Smooth muscle cell (in vitro differentiated cells): ENCODE results near the gene KTN1. TPM values are rescaled to one million over a fixed set of nuclear protein-coding genes. Genes with fewer than 3 reads are reported as not detected.

Source experiments
- DNase-seq: peaks from one replicate; lab custom pipeline; 2025; ENCODE audit not compliant: unreplicated experiment; lab: John Stamatoyannopoulos, UW
- H2AFZ ChIP-seq: fragments of 200-600 bp; sonication (generic); 2 replicates; pipeline ENCODE4 v1.6.0; 2016; ENCODE audit warnings: antibody characterized with exemption, low read depth, mild to moderate bottlenecking
- H3F3A ChIP-seq: fragments of 200-600 bp; sonication (generic); 2 replicates; pipeline ENCODE4 v1.6.0; 2017; ENCODE audit warnings: antibody characterized with exemption, low read depth
- H3K27ac ChIP-seq: fragments of 200-600 bp; sonication (generic); 2 replicates; pipeline ENCODE4 v1.5.1; 2016; ENCODE audit warnings: low read depth, mild to moderate bottlenecking
- H3K27me3 ChIP-seq: fragments of 200-600 bp; sonication (generic); 2 replicates; pipeline ENCODE4 v1.6.1; 2016; ENCODE audit warnings: low read depth, mild to moderate bottlenecking
- H3K36me3 ChIP-seq: fragments of 200-600 bp; sonication (generic); 2 replicates; pipeline ENCODE4 v1.5.1; 2016; ENCODE audit warnings: low read depth
- H3K4me1 ChIP-seq: fragments of 200-600 bp; sonication (generic); 2 replicates; pipeline ENCODE4 v1.5.1; 2016; ENCODE audit warnings: low read depth
- H3K4me2 ChIP-seq: fragments of 200-600 bp; sonication (generic); 2 replicates; pipeline ENCODE4 v1.6.0; 2016; ENCODE audit warnings: mild to moderate bottlenecking
- H3K4me3 ChIP-seq: fragments of 200-600 bp; sonication (generic); 2 replicates; pipeline ENCODE4 v1.5.1; 2016; ENCODE audit warnings: mild to moderate bottlenecking
- H3K79me2 ChIP-seq: fragments of 200-600 bp; sonication (generic); 2 replicates; pipeline ENCODE4 v1.6.0; 2016; ENCODE audit warnings: low read depth, mild to moderate bottlenecking
- H3K9ac ChIP-seq: fragments of 200-600 bp; sonication (generic); 2 replicates; pipeline ENCODE4 v1.6.0; 2016; ENCODE audit warnings: low read depth
- H3K9me3 ChIP-seq: fragments of 200-600 bp; sonication (generic); replicated peaks from 2 replicates; pipeline ENCODE4 v1.5.1; 2016; ENCODE audit warnings: low read depth
- H4K20me1 ChIP-seq: fragments of 200-600 bp; sonication (generic); 2 replicates; pipeline ENCODE4 v1.6.0; 2016; ENCODE audit warnings: low read depth
- WGBS: methylation state at CpG from one replicate; pipeline ENCODE4 v1.1.7; 2016; ENCODE audit warnings: low lambda C conversion rate; 5-methylcytosine and 5-hydroxymethylcytosine counted together
- polyA plus RNA-seq: library from polyadenylated mRNA; unstranded; fragments of >200 nt; fragmentation: Nextera tagmentation; extraction: Ambion mirVana; gene quantifications from 2 replicates; pipeline ENCODE4 v1.2.1, GENCODE V29; 2016
- total RNA-seq: library from RNA; depleted of rRNA; stranded (reverse); fragments of >200 nt; gene quantifications from 2 replicates; pipeline ENCODE4 v1.2.3, GENCODE V29; 2014
- TF ChIP-seq, protein P1 (sequence below): fragments of 200-600 bp; sonication (generic); IDR thresholded peaks from 2 replicates; pipeline ENCODE4 v1.5.1; 2017; ENCODE audit warnings: borderline replicate concordance, mild to moderate bottlenecking, antibody characterized with exemption; ENCODE audit not compliant: insufficient read depth, poor library complexity, severe bottlenecking

The KTN1 gene
- total and polyA plus RNA-seq, 2 experiments from 2014 or later = 84.8 to 119 TPM

DNA sequence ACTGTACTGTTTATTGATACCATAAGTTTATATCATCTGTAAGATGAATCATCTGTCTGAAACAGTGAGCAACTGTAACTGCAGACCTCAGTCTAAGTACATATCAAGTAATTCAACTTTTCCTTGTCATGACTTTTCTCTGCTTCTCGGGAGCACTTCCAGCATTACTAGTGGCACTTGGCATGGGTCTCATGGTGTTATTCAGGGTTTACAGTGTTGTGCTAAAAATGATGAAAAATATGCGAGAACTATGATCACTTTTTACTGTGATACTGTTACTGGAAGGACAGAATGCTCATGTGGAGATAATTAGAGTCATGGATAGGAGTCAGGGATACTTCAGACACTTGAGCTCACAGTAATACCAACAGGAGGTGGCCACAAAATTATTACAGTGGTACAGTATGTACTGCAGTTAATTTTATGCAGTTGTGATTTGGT lies 8.3 kb downstream of the KTN1 start:
- Histone ChIP-seq H2AFZ (no peak overlapping the region), H3F3A (no peaks in the 10 kb centered on the region), H3K79me2 (peaks cover 99% of the 10 kb centered on the region), H3K4me1 (peaks cover 28% of the 10 kb centered on the region), H3K4me2 (peak overlapping the region; percentile 38), H3K9me3 (no peaks in the 10 kb centered on the region), H3K4me3 (no peak overlapping the region), H3K27ac (peak overlapping the region; percentile 69), H3K36me3 (no peaks in the 10 kb centered on the region), H4K20me1 (peaks cover 100% of the 10 kb centered on the region), H3K27me3 (no peaks in the 10 kb centered on the region), H3K9ac (no peak overlapping the region)
- TF ChIP-seq, protein P1, sequence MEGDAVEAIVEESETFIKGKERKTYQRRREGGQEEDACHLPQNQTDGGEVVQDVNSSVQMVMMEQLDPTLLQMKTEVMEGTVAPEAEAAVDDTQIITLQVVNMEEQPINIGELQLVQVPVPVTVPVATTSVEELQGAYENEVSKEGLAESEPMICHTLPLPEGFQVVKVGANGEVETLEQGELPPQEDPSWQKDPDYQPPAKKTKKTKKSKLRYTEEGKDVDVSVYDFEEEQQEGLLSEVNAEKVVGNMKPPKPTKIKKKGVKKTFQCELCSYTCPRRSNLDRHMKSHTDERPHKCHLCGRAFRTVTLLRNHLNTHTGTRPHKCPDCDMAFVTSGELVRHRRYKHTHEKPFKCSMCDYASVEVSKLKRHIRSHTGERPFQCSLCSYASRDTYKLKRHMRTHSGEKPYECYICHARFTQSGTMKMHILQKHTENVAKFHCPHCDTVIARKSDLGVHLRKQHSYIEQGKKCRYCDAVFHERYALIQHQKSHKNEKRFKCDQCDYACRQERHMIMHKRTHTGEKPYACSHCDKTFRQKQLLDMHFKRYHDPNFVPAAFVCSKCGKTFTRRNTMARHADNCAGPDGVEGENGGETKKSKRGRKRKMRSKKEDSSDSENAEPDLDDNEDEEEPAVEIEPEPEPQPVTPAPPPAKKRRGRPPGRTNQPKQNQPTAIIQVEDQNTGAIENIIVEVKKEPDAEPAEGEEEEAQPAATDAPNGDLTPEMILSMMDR = no peak
- 52% methylated on average over 2 of the region's 2 CpGs for WGBS
- DNase-seq = no peak

DNA sequence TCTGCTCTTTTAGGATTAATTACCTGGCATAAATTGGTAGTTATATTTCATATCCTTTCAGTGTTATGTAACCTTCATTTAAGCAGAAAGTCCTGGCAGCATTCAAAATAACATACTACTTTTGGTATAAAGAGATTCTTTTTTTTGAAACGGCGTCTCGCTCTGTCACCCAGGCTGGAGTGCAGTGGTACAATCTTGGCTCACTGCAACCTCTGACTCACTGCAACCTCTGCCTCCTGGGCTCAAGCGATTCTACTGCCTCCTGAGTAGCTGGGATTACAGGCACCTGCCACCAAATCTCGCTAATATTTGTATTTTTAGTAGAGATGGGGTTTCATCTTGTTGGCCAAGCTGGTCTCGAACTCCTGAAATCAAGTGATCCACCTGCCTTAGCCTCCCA lies 9.2 kb downstream of the KTN1 start:
- H3K4me3 ChIP-seq = no peak overlapping the region
- no peaks in the 10 kb centered on the region for H3K9me3 ChIP-seq
- no peak overlapping the region for H3K9ac ChIP-seq
- peaks cover 100% of the 10 kb centered on the region for H3K79me2 ChIP-seq
- peak overlapping the region; percentile 38 for H3K4me2 ChIP-seq
- 78% methylated on average over 6 of the region's 6 CpGs for WGBS
- TF ChIP-seq, protein P1 = no peak
- DNase-seq = no peak
- no peaks in the 10 kb centered on the region for H3F3A ChIP-seq
- no peak overlapping the region for H2AFZ ChIP-seq
- peaks cover 100% of the 10 kb centered on the region for H4K20me1 ChIP-seq
- no peaks in the 10 kb centered on the region for H3K36me3 ChIP-seq
- peaks cover 27% of the 10 kb centered on the region for H3K4me1 ChIP-seq
- no peaks in the 10 kb centered on the region for H3K27me3 ChIP-seq
- H3K27ac ChIP-seq = peak overlapping the region; percentile 69

DNA sequence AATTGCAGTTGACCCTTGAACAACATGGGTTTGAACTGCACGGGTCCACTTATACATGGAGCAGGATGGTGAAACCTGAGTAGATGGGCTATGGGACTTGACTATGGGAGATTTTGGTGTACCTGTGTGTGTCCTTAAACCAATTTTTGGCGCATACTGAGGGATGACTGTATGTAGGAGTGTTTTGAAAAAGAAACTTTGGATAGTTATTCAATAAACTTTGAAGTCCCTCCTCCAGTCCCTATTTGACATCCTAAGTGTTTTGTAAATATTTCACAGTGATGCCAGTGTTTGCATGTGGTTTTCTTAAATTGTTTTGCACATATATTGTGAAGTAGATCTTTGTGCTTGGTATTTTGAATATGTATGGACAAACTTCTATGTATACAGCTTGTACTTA lies 12.4 kb downstream of the KTN1 start:
- TF ChIP-seq, protein P1 = no peak
- Histone ChIP-seq H3K4me1 (peaks cover 12% of the 10 kb centered on the region), H4K20me1 (peaks cover 89% of the 10 kb centered on the region)

DNA sequence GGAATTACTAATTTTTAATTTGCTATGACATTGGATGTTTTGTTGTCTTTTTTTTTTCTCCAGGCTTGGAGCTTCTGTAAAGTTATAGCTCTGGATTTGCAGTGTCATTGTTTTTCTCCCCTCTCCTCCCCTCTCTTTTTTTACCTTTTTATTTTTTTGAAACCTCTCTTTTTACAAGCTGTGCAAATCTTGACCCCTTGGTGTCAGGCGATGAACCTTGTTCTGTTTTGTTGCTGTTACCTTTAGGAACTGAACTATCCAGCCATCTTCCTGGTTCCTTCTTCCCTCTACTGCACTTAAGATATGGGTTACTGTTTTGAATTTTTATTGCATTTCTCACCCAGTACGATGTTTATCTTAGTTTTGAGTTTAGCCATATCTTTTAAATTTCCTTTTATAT lies 13.7 kb downstream of the KTN1 start:
- no peak for DNase-seq
- Histone ChIP-seq H3K9ac (no peak overlapping the region), H3K4me2 (peak overlapping the region; percentile 36), H3K36me3 (no peaks in the 10 kb centered on the region), H3K4me3 (no peak overlapping the region), H3K27ac (peak overlapping the region; percentile 37), H3K79me2 (peaks cover 100% of the 10 kb centered on the region), H3K27me3 (no peaks in the 10 kb centered on the region), H2AFZ (no peak overlapping the region), H4K20me1 (peaks cover 76% of the 10 kb centered on the region), H3K4me1 (peaks cover 12% of the 10 kb centered on the region), H3K9me3 (no peaks in the 10 kb centered on the region), H3F3A (peaks cover 2% of the 10 kb centered on the region)
- 58% methylated on average over 2 of the region's 2 CpGs for WGBS
- TF ChIP-seq, protein P1 = no peak

More for the DNA sequence above, 12.4 kb downstream of the KTN1 start:
- Histone ChIP-seq H3K9ac (no peak overlapping the region), H2AFZ (no peak overlapping the region), H3K4me3 (no peak overlapping the region), H3F3A (no peaks in the 10 kb centered on the region), H3K27me3 (no peaks in the 10 kb centered on the region), H3K79me2 (peaks cover 100% of the 10 kb centered on the region), H3K36me3 (no peaks in the 10 kb centered on the region), H3K27ac (no peak overlapping the region), H3K4me2 (no peak overlapping the region), H3K9me3 (no peaks in the 10 kb centered on the region)
- DNase-seq = no peak
- WGBS = 91% methylated on average over 2 of the region's 2 CpGs
